ENCODE measurements around the gene NOSTRIN.

DNA sequence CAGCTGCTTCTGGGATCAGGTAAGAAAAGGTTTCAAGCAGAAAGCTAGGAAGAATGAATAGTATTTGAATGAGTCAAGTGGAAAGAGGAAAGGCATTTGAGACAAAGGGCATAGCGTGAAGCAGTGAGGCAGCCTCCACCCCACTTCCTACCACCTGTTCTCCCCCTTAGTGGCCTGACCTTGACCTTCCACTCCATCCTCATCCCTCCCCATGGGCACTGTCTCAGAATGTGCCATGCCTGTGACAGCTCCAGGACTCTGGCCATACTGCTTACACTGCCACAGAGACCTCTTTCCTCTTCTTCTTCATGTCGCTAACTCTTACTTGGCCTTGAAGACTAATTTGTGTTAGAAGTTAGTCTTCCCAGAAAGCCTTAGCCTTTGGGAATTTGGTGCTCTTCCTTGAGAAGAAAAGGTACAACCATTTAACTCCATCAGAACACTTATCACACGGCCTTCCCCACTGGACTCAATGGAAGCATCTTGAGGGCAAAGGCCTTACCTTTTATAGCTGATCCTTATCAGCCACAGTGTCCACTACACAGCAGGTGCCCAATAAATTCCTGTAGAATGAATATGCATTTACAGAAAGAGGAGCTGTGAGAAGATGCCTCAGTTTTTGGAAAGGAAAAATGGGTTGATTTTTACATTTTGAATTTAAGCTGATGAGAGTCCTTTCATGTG, 15.2 kb upstream of the NOSTRIN start:
- no peak for TF ChIP-seq EZH2 (optimal IDR thresholded peaks at IDR 0.05; ENCODE audit: low read depth, low read length)
- no peak for TF ChIP-seq EZH2phosphoT487 (IDR thresholded peaks at IDR 0.05; ENCODE audit: low read length)
- TF ChIP-seq, protein P1, sequence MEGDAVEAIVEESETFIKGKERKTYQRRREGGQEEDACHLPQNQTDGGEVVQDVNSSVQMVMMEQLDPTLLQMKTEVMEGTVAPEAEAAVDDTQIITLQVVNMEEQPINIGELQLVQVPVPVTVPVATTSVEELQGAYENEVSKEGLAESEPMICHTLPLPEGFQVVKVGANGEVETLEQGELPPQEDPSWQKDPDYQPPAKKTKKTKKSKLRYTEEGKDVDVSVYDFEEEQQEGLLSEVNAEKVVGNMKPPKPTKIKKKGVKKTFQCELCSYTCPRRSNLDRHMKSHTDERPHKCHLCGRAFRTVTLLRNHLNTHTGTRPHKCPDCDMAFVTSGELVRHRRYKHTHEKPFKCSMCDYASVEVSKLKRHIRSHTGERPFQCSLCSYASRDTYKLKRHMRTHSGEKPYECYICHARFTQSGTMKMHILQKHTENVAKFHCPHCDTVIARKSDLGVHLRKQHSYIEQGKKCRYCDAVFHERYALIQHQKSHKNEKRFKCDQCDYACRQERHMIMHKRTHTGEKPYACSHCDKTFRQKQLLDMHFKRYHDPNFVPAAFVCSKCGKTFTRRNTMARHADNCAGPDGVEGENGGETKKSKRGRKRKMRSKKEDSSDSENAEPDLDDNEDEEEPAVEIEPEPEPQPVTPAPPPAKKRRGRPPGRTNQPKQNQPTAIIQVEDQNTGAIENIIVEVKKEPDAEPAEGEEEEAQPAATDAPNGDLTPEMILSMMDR (IDR thresholded peaks at IDR 0.05; ENCODE audit: low read length), result no peak

Measured in MM.1S (cell line).